Stimulated activated memory B cell treated with anti-CD40 and anti-IgM and Interleukin-4, amounts not matched to agents 10 μg/mL and 1 μg/mL and 100 μg/mL, for 72 hours (primary cell): ENCODE data around the gene MRPL58.

ENCODE experiments used
- ATAC-seq: fragments of 150-1000 bp; cut with Tn5 transposase; 2 replicates; pipeline ENCODE4 v1.10.0; 2021
- H3K27ac Mint-ChIP-seq: one replicate; pipeline ENCODE4 v1.8.0; 2022; ENCODE audit warnings: mild to moderate bottlenecking, mixed read lengths
- H3K27me3 Mint-ChIP-seq: one replicate; pipeline ENCODE4 v1.8.0; 2022; ENCODE audit warnings: mixed read lengths
- H3K36me3 Mint-ChIP-seq: one replicate; pipeline ENCODE4 v1.8.0; 2022; ENCODE audit warnings: mixed read lengths
- H3K4me1 Mint-ChIP-seq: one replicate; pipeline ENCODE4 v1.8.0; 2022; ENCODE audit warnings: mixed read lengths
- H3K4me3 Mint-ChIP-seq: one replicate; pipeline ENCODE4 v1.8.0; 2022; ENCODE audit warnings: mild to moderate bottlenecking, moderate library complexity, mixed read lengths
- H3K9me3 Mint-ChIP-seq: one replicate; pipeline ENCODE4 v1.8.0; 2022; ENCODE audit warnings: mixed read lengths

MRPL58 gene

GRCh38 chr17:75063626-75064025 is 51.2 kb downstream of the MRPL58 start:
- Mint-ChIP-seq H3K4me3 (no peak overlapping the region), H3K9me3 (no peaks in the 10 kb centered on the region), H3K27ac (no peak overlapping the region), H3K27me3 (no peaks in the 10 kb centered on the region), H3K4me1 (peaks cover 12% of the 10 kb centered on the region), H3K36me3 (peaks cover 58% of the 10 kb centered on the region)
- ATAC-seq = no peak

- no peaks in the 10 kb centered on the region for H3K27me3 Mint-ChIP-seq
- peaks cover 12% of the 10 kb centered on the region for H3K4me1 Mint-ChIP-seq
- no peak overlapping the region for H3K27ac Mint-ChIP-seq
- ATAC-seq = no peak
- no peaks in the 10 kb centered on the region for H3K9me3 Mint-ChIP-seq
- no peak overlapping the region for H3K4me3 Mint-ChIP-seq
- peaks cover 58% of the 10 kb centered on the region for H3K36me3 Mint-ChIP-seq
Observed at GRCh38 chr17:75064040-75064439, 51.6 kb downstream of the MRPL58 start.

- Mint-ChIP-seq H3K36me3 (peaks cover 56% of the 10 kb centered on the region), H3K27me3 (no peaks in the 10 kb centered on the region), H3K4me3 (no peak overlapping the region), H3K4me1 (peaks cover 12% of the 10 kb centered on the region), H3K9me3 (no peaks in the 10 kb centered on the region), H3K27ac (no peak overlapping the region)
- no peak for ATAC-seq
Observed at GRCh38 chr17:75064460-75064859, 52.0 kb downstream of the MRPL58 start.

- Mint-ChIP-seq H3K27ac (no peak overlapping the region), H3K27me3 (no peaks in the 10 kb centered on the region), H3K4me1 (peaks cover 12% of the 10 kb centered on the region), H3K4me3 (no peak overlapping the region), H3K9me3 (no peaks in the 10 kb centered on the region), H3K36me3 (peaks cover 51% of the 10 kb centered on the region)
- no peak for ATAC-seq
Observed at GRCh38 chr17:75064867-75065561, 52.5 kb downstream of the MRPL58 start.

GRCh38 chr17:75065562-75066151 is 53.2 kb downstream of the MRPL58 start:
- Mint-ChIP-seq H3K36me3 (peaks cover 47% of the 10 kb centered on the region), H3K4me1 (peaks cover 12% of the 10 kb centered on the region), H3K27me3 (no peaks in the 10 kb centered on the region), H3K27ac (peak overlapping the region; percentile 29), H3K4me3 (no peak overlapping the region), H3K9me3 (no peaks in the 10 kb centered on the region)
- peak; percentile 34 for ATAC-seq

GRCh38 chr17:75067856-75068255 is 55.4 kb downstream of the MRPL58 start:
- Mint-ChIP-seq H3K27me3 (no peaks in the 10 kb centered on the region), H3K9me3 (no peaks in the 10 kb centered on the region), H3K27ac (no peak overlapping the region), H3K4me1 (peaks cover 12% of the 10 kb centered on the region), H3K36me3 (peaks cover 25% of the 10 kb centered on the region), H3K4me3 (no peak overlapping the region)
- no peak for ATAC-seq

- Mint-ChIP-seq H3K36me3 (peaks cover 16% of the 10 kb centered on the region), H3K4me3 (no peak overlapping the region), H3K27ac (no peak overlapping the region), H3K9me3 (no peaks in the 10 kb centered on the region), H3K4me1 (peaks cover 12% of the 10 kb centered on the region), H3K27me3 (no peaks in the 10 kb centered on the region)
- ATAC-seq = no peak
Observed at GRCh38 chr17:75068750-75069149, 56.3 kb downstream of the MRPL58 start.

- H3K36me3 Mint-ChIP-seq = peaks cover 6% of the 10 kb centered on the region
- no peak for ATAC-seq
- no peak overlapping the region for H3K27ac Mint-ChIP-seq
- H3K4me3 Mint-ChIP-seq = no peak overlapping the region
- H3K4me1 Mint-ChIP-seq = peaks cover 12% of the 10 kb centered on the region
- H3K27me3 Mint-ChIP-seq = no peaks in the 10 kb centered on the region
- no peaks in the 10 kb centered on the region for H3K9me3 Mint-ChIP-seq
Observed at GRCh38 chr17:75069783-75070182, 57.3 kb downstream of the MRPL58 start.
